PFSK-1 (cell line): ENCODE results near the gene MELK. TPM values are rescaled to one million over a fixed set of nuclear protein-coding genes. Genes with fewer than 3 reads are reported as not detected.
A peak's percentile ranks its signal among the peaks of the same experiment; 100 is the strongest.

Experiments
- FOXP2 ChIP-seq: optimal IDR thresholded peaks from 2 replicates; pipeline ENCODE3; 2011; ENCODE audit warnings: borderline replicate concordance, control low read depth, inconsistent platforms; ENCODE audit not compliant: insufficient read depth; ENCODE audit errors: extremely low read length, extremely low read depth
- POLR2AphosphoS5 ChIP-seq: IDR thresholded peaks from 2 replicates; pipeline ENCODE4 v1.6.1; 2012; ENCODE audit warnings: low read depth, mild to moderate bottlenecking, control low read depth, low read length, moderate library complexity
- SIN3A ChIP-seq: IDR thresholded peaks from 2 replicates; pipeline ENCODE4 v1.6.1; 2012; ENCODE audit warnings: mild to moderate bottlenecking, low read length, moderate library complexity, borderline replicate concordance; ENCODE audit not compliant: insufficient read depth
- TAF1 ChIP-seq: IDR thresholded peaks from 2 replicates; pipeline ENCODE4 v1.6.1; 2012; ENCODE audit warnings: low read length, control low read depth, borderline replicate concordance; ENCODE audit not compliant: insufficient read depth
- polyA plus RNA-seq: library from polyadenylated mRNA; unstranded; fragments of >200 nt; gene quantifications from one replicate; pipeline ENCODE4 v1.2.1, GENCODE V29; 2012; ENCODE audit warnings: low read depth, missing spikeins; ENCODE audit not compliant: insufficient read length
- TF ChIP-seq, protein P1 (sequence below), 2 experiments: IDR thresholded peaks; 2 replicates each; pipeline versions ENCODE4 v1.6.1 to v1.8.0; 2011 to 2012; ENCODE audit warnings: low read depth in 2 of 2, low read length in 2 of 2, control low read depth in 1 of 2, inconsistent platforms in 1 of 2, mild to moderate bottlenecking in 1 of 2, moderate library complexity in 1 of 2; ENCODE audit not compliant: insufficient read depth in 1 of 2

Gene MELK
- polyA plus RNA-seq = 16.3 TPM

GRCh38 chr9:36572515-36573418 lies at the start of gene MELK:
Gene MELK (plus strand): TSS chr9:36572895. CDS start chr9:36581682, 8,787 bp downstream.
- TF ChIP-seq POLR2AphosphoS5 (peak; percentile 93), SIN3A (0 out of 2 replicates have a peak, but pooled peaks have one; percentile 13), TAF1 (no peak)

GRCh38 chr9:36530224-36530623 lies 42.5 kb upstream of the MELK start:
- no peak for TF ChIP-seq FOXP2
- TF ChIP-seq TAF1 = no peak
- TF ChIP-seq POLR2AphosphoS5 = no peak
- TF ChIP-seq, protein P1, sequence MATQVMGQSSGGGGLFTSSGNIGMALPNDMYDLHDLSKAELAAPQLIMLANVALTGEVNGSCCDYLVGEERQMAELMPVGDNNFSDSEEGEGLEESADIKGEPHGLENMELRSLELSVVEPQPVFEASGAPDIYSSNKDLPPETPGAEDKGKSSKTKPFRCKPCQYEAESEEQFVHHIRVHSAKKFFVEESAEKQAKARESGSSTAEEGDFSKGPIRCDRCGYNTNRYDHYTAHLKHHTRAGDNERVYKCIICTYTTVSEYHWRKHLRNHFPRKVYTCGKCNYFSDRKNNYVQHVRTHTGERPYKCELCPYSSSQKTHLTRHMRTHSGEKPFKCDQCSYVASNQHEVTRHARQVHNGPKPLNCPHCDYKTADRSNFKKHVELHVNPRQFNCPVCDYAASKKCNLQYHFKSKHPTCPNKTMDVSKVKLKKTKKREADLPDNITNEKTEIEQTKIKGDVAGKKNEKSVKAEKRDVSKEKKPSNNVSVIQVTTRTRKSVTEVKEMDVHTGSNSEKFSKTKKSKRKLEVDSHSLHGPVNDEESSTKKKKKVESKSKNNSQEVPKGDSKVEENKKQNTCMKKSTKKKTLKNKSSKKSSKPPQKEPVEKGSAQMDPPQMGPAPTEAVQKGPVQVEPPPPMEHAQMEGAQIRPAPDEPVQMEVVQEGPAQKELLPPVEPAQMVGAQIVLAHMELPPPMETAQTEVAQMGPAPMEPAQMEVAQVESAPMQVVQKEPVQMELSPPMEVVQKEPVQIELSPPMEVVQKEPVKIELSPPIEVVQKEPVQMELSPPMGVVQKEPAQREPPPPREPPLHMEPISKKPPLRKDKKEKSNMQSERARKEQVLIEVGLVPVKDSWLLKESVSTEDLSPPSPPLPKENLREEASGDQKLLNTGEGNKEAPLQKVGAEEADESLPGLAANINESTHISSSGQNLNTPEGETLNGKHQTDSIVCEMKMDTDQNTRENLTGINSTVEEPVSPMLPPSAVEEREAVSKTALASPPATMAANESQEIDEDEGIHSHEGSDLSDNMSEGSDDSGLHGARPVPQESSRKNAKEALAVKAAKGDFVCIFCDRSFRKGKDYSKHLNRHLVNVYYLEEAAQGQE (IDR thresholded peaks at IDR 0.05; ENCODE audit: insufficient read depth in 1 of 2, low read depth in 2 of 2, low read length in 2 of 2) = no peak
- no peak for TF ChIP-seq SIN3A

- TF ChIP-seq FOXP2 = no peak
Measured at GRCh38 chr9:36532353-36532752, 40.3 kb upstream of the MELK start.

DNA sequence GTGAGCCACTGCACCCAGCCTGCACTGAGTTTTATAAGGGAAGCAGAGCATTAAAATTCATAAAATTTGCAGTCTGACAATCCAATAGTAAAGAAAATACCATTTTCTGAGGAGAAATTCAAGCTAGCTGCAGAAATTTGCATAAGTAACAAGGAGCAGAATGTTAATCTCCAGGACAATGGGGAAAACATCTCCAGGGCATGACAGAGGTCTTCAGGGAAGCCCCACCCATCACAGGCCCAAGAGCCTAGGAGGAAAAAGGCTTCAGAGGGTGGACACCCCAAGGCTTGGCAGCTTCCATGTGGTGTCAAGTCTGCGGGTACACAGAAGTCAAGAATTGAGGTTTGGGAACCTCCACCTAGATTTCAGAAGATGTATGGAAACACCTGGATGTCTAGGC lies 37.6 kb upstream of the MELK start:
- TF ChIP-seq TAF1 = no peak
- TF ChIP-seq, protein P1 (IDR thresholded peaks at IDR 0.05; ENCODE audit: insufficient read depth in 1 of 2, low read depth in 2 of 2, low read length in 2 of 2) = no peak
- no peak for TF ChIP-seq FOXP2
- TF ChIP-seq POLR2AphosphoS5 = no peak
- TF ChIP-seq SIN3A = no peak

DNA sequence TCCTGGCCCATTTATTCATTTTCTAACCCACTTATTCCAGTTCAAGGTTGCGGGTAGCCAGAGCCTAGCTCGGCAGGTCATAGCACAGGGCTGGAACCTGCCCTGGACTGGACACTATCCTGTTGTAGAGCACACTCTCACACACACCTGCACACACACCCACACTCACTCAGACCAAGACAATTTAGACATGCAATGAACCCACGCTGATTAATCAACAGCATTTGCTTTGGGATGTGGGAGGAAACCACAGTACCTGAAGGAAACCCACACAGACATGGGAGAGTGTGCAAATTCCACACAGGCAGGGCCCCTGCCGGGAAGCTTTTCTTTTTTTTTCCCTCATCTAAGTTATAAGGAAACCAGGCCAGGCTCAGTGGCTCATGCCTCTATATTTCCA lies 34.8 kb upstream of the MELK start:
- TF ChIP-seq FOXP2 (no peak), SIN3A (no peak), POLR2AphosphoS5 (no peak), TAF1 (no peak)
- TF ChIP-seq, protein P1 (IDR thresholded peaks at IDR 0.05; ENCODE audit: insufficient read depth in 1 of 2, low read depth in 2 of 2, low read length in 2 of 2) = no peak

GRCh38 chr9:36542355-36542754 lies 30.3 kb upstream of the MELK start:
- TF ChIP-seq SIN3A (no peak), POLR2AphosphoS5 (no peak), TAF1 (no peak), FOXP2 (no peak)
- TF ChIP-seq, protein P1 (IDR thresholded peaks at IDR 0.05; ENCODE audit: insufficient read depth in 1 of 2, low read depth in 2 of 2, low read length in 2 of 2) = no peak
